AG04450 (cell line): Measurements from ENCODE around the gene SYNE3. TPM values are rescaled to one million over a fixed set of nuclear protein-coding genes. Genes with fewer than 3 reads are reported as not detected.

Source experiments
- CTCF ChIA-PET: fragments of 300-600, 350-600 bp; formaldehyde crosslinking; extraction: SDS; loops from one replicate; lab custom pipeline; 2022; ENCODE audit warnings: antibody characterized with exemption, inconsistent platforms; lab: Charles Lee
- POLR2A ChIA-PET: fragments of 350-600 bp; formaldehyde crosslinking; extraction: SDS; loops from one replicate; lab custom pipeline; 2021; ENCODE audit warnings: antibody characterized with exemption, inconsistent platforms; lab: Yijun Ruan, JAX
- DNase-seq: peaks from one replicate; pipeline ENCODE4 v3.0.0-alpha.2; 2011; ENCODE audit warnings: low read depth, low spot score
- H3K27ac ChIP-seq: one replicate; pipeline ENCODE4 v1.5.1; 2012; ENCODE audit warnings: low read depth, low read length, control low read depth
- H3K27me3 ChIP-seq: one replicate; pipeline ENCODE4 v1.6.0; 2012; ENCODE audit warnings: low read length; ENCODE audit not compliant: control insufficient read depth, insufficient read depth
- H3K4me3 ChIP-seq: 2 replicates; pipeline ENCODE4 v1.5.1; 2011; ENCODE audit warnings: mild to moderate bottlenecking, low read depth, low read length, control low read depth
- H3K9me3 ChIP-seq: 2 replicates; pipeline ENCODE4 v1.5.1; 2012; ENCODE audit warnings: low read length; ENCODE audit not compliant: control insufficient read depth, insufficient read depth
- CTCF ChIP-seq: IDR thresholded peaks from 2 replicates; pipeline ENCODE4 v1.5.1; 2011; ENCODE audit warnings: low read depth, low read length, control low read depth, inconsistent platforms
- polyA plus RNA-seq: library from polyadenylated mRNA; depleted of rRNA; stranded (reverse); fragments of >200 nt; gene quantifications from 2 replicates; pipeline ENCODE4 v1.2.3, GENCODE V29; 2011

Gene SYNE3
- polyA plus RNA-seq, 1 experiment = 4.2 TPM

- no peak for TF ChIP-seq CTCF
- no peaks in the 10 kb centered on the region; the same call in 1 of the 2 replicates for H3K9me3 ChIP-seq
- POLR2A ChIA-PET = no interaction called here
- H3K27me3 ChIP-seq = no peaks in the 10 kb centered on the region
- DNase-seq = no peak
- H3K4me3 ChIP-seq = no peak overlapping the region
- CTCF ChIA-PET = interaction anchor here (0.7 to 3.8 kb wide), 4 partner anchors 9 to 442 kb away, joined by 3 to 14 read pairs (median 6); no protein-coding TSS in a partner anchor
- no peak overlapping the region for H3K27ac ChIP-seq
Observed at GRCh38 chr14:95551435-95551834, 35.0 kb upstream of the SYNE3 start.

GRCh38 chr14:95549656-95550585 is 33.5 kb upstream of the SYNE3 start:
- ChIA-PET CTCF (interaction anchor here (0.6 to 3.8 kb wide), 4 partner anchors 10 to 108 kb away, joined by 3 to 14 read pairs (median 4); no protein-coding TSS in a partner anchor), POLR2A (no interaction called here)
- H3K27ac ChIP-seq = no peak overlapping the region
- no peak overlapping the region for H3K4me3 ChIP-seq
- DNase-seq = no peak
- H3K27me3 ChIP-seq = no peaks in the 10 kb centered on the region
- no peak for TF ChIP-seq CTCF
- H3K9me3 ChIP-seq = peaks cover 7% of the 10 kb centered on the region

- no peak for TF ChIP-seq CTCF
- ChIA-PET CTCF (interaction anchor here (1.3 to 3.8 kb wide), 5 partner anchors 11 to 106 kb away, joined by 4 to 14 read pairs (median 8); no protein-coding TSS in a partner anchor), POLR2A (no interaction called here)
- Histone ChIP-seq H3K27me3 (no peaks in the 10 kb centered on the region), H3K9me3 (peaks cover 17% of the 10 kb centered on the region), H3K4me3 (no peak overlapping the region), H3K27ac (no peak overlapping the region)
- DNase-seq = no peak
Observed at GRCh38 chr14:95548328-95548929, 32.0 kb upstream of the SYNE3 start.

- H3K27me3 ChIP-seq = no peaks in the 10 kb centered on the region
- POLR2A ChIA-PET = interaction anchor here (1.1 kb wide), 1 partner anchor 11 kb away, joined by 3 read pairs; no protein-coding TSS in a partner anchor
Observed at GRCh38 chr14:95547626-95548327, 31.3 kb upstream of the SYNE3 start.

More at GRCh38 chr14:95547626-95548327, 31.3 kb upstream of the SYNE3 start:
- no peak overlapping the region for H3K4me3 ChIP-seq
- TF ChIP-seq CTCF = no peak
- CTCF ChIA-PET = interaction anchor here (1.8 to 3.8 kb wide), 4 partner anchors 12 to 105 kb away, joined by 4 to 14 read pairs (median 8); no protein-coding TSS in a partner anchor
- H3K9me3 ChIP-seq = peaks cover 17% of the 10 kb centered on the region
- no peak overlapping the region for H3K27ac ChIP-seq
- no peak for DNase-seq
